GM12873 (cell line): ENCODE measurements around the gene PIGH.
A peak's percentile ranks its signal among the peaks of the same experiment; 100 is the strongest.

ENCODE experiments used
- CTCF ChIP-seq: IDR thresholded peaks from 2 replicates; pipeline ENCODE4 v1.5.1; 2012; ENCODE audit warnings: low read depth, mild to moderate bottlenecking, moderate library complexity, low read length, control low read depth; ENCODE audit not compliant: insufficient read depth; ENCODE audit errors: missing control alignments

The PIGH gene

GRCh38 chr14:67599698-67600561, at the start of gene PIGH:
PIGH (minus strand) TSS chr14:67600268; CDS start chr14:67600203, 65 bp downstream.
- TF ChIP-seq CTCF: peak; percentile 69

- TF ChIP-seq CTCF: no peak
Measured at GRCh38 chr14:67646131-67646530, 46.1 kb upstream of the PIGH start.

- TF ChIP-seq CTCF: no peak
Measured at GRCh38 chr14:67645414-67645813, 45.3 kb upstream of the PIGH start.

GRCh38 chr14:67644428-67644827, 44.4 kb upstream of the PIGH start:
- no peak for TF ChIP-seq CTCF

GRCh38 chr14:67643713-67644112, 43.6 kb upstream of the PIGH start:
- TF ChIP-seq CTCF: no peak

- no peak for TF ChIP-seq CTCF
Measured at GRCh38 chr14:67641902-67642749, 42.1 kb upstream of the PIGH start.

GRCh38 chr14:67641480-67641879, 41.4 kb upstream of the PIGH start:
- no peak for TF ChIP-seq CTCF
